Activated T-cell treated with anti-CD3 and anti-CD28 coated beads, Interleukin-2, amount 50 U/mL, for 1 hour (primary cell): ENCODE results near the gene ARL16.

Source experiments
- DNase-seq: peaks from one replicate; pipeline ENCODE4 v3.0.0-alpha.2; 2020

ARL16 gene

DNA sequence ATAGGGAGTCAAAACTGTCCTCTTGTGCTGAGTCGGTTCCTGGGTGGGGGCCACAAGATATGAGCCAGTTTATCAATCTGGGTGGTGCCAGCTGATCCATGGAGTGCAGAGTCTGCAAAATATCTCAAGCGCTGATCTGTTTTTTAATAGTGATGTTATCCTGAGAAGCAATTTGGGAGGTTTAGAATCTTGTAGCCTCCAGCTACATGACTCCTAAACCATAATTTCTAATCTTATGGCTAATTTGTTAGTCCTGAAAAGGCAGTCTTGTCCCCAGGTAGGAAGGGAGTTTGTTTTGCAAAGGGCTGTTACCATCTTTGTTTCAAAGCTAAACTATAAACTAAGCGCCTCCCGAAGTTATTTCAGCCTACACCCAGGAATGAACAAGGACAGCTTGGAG lies 44.9 kb downstream of the ARL16 start:
- DNase-seq, result no peak

DNA sequence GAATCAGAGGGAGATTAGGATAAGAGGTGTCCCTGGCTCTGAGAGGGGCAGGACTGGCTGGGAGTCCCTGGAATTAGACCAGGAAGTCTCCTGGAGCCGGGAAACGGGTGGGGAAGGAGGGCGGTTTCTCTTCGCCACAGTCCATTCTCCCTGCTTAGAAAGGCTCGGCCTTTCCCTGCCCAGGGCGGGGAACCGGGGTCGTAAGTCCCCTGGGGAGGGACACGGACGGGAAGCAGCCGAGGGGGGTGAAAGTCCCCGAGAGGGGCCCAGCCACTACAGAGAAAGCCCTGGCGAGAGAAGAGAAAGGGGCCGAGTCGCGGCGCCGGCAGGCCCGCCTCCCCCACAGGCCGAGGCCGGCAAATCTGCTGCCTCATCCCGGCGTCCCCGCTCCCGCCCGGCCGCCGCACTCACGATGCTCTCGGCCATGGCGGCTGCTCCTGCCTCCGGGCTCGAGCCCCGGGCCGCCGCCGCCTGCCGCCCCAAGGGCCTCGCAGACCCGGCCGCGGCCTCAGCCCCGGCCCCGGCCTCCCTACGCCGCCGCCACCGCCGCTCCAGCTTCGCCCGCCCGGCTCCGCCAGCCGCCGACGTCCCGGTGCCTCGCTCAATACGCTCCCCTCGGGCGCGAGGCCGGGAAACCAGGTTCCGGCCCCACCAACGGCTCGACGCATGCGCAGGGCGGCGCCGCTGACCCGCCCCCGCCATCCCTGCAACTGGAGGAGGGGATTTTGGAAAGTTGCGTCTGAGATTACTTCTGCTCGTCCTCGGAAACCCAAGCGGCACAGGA lies 46.9 kb downstream of the ARL16 start, which contains the start of the genes NPLOC4 and TSPAN10:
NPLOC4 (minus strand) TSS at position 608 of the 784 bp plus-strand sequence; CDS start at position 426, 182 bp downstream.
TSPAN10 (plus strand) TSS at position 692 of the 784 bp plus-strand sequence. CDS start 5,217 bp downstream, outside the sequence.
- peak; percentile 88 for DNase-seq

DNA sequence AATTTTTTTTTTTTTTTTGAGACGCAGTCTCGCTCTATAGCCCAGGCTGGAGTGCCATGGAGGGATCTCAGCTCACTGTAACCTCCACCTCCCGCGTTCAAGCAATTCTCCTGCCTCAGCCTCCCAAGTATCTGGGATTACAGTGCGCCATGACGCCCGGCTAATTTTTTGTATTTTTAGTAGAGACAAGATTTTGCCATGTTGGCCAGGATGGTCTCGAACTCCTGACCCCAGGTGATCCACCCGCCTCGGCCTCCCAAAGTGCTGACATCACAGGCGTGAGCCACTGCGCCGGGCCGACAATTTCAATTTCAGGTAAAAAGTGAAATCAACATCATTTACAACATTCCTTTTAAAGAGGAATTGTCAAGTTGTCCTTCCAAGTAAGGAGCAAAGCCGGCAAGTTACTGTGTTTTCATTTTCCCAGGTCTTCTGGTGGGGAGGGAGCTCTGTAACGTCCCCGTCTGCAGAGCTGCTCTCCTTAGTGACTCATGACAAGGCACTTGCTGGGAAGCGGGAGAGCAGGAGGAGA lies 47.6 kb downstream of the ARL16 start:
- DNase-seq, result no peak

DNA sequence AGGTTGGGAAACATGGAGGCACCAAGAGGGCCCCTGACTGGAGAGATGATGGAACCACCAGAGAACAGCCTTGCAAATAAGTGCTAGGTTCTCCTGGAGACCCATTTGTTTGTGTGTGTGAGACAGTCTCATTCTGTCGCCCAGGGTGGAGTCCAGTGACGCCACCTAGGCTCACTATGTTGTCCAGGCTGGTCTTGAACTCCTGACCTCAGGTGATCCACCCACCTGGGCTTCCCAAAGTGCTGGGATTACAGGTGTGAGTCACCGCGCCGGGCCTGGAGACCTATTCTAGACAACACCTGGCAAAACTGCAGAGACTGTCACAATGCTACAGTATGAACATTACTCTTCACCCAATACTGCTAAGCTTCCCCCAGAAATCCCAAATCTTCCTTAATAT lies 48.2 kb downstream of the ARL16 start:
- no peak for DNase-seq

DNA sequence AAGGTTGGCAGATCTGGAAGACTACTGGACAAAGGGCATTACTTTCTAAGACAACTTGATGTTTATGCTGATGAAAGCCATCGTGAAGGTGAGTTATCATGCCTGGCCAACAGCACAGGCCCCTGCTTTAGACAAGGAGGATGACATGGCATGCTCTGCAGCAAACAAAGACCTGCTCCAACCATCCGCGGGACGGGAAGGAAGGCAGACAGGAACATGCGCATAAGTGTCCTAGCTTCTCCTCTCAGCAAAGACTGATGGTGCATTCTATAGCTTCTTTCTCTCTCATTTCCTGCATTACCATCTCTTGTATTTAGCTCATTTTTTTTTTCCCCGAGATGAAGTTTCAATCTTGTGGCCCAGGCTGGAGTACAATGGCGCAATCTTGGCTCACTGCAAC lies 52.1 kb downstream of the ARL16 start:
- DNase-seq, result no peak
